Stimulated activated CD4-positive, alpha-beta T cell treated with anti-CD3 and anti-CD28 coated beads, Interleukin-15, amount 100 ng/mL, for 1 hour (primary cell): ENCODE results near the gene FBXO31.
"Not testable (repeated sequence)": the region's sequence is repeated elsewhere in the genome, so short reads cannot be mapped to it uniquely, and the experiment has no call there.

Experiments
- DNase-seq, 2 donors: peaks; one replicate each; pipeline ENCODE4 v3.0.0-alpha.2; 2020; ENCODE audit warnings: low read depth in 1 of 2, low spot score in 1 of 2

FBXO31 gene

GRCh38 chr16:87365021-87365713 lies 18.4 kb downstream of the FBXO31 start:
- DNase-seq = no peak

- no peak for DNase-seq
These were observed 19.7 kb downstream of the FBXO31 start for GRCh38 chr16:87363771-87364455.

GRCh38 chr16:87362828-87363559 lies 20.6 kb downstream of the FBXO31 start:
- not testable (repeated sequence) for DNase-seq

GRCh38 chr16:87361916-87362619 lies 21.5 kb downstream of the FBXO31 start:
- DNase-seq = no peak

GRCh38 chr16:87360862-87361610 lies 22.5 kb downstream of the FBXO31 start:
- DNase-seq = no peak

- no peak for DNase-seq
These were observed 24.5 kb downstream of the FBXO31 start for GRCh38 chr16:87359121-87359520.

GRCh38 chr16:87358696-87359095 lies 24.9 kb downstream of the FBXO31 start:
- DNase-seq = no peak

GRCh38 chr16:87358250-87358649 lies 25.3 kb downstream of the FBXO31 start:
- no peak for DNase-seq

- no peak for DNase-seq
These were observed 27.1 kb downstream of the FBXO31 start for GRCh38 chr16:87356491-87356853.

- DNase-seq = no peak
These were observed 30.0 kb downstream of the FBXO31 start for GRCh38 chr16:87353613-87354012.

GRCh38 chr16:87352818-87353217 lies 30.8 kb downstream of the FBXO31 start:
- no peak for DNase-seq

- no peak for DNase-seq
These were observed 32.3 kb downstream of the FBXO31 start for GRCh38 chr16:87351320-87351698.

- no peak for DNase-seq
These were observed 32.8 kb downstream of the FBXO31 start for GRCh38 chr16:87350681-87351319.

- no peak for DNase-seq
These were observed 33.5 kb downstream of the FBXO31 start for GRCh38 chr16:87350031-87350430.

GRCh38 chr16:87348616-87349157 lies 34.9 kb downstream of the FBXO31 start:
- no peak for DNase-seq

- no peak for DNase-seq
These were observed 35.5 kb downstream of the FBXO31 start for GRCh38 chr16:87347932-87348615.

GRCh38 chr16:87346517-87347060 lies 37.0 kb downstream of the FBXO31 start:
- no peak for DNase-seq

- DNase-seq = no peak
These were observed 37.7 kb downstream of the FBXO31 start for GRCh38 chr16:87345726-87346424.
